Natural killer cell (primary cell): Measurements from ENCODE around the gene TTC23. TPM values are rescaled to one million over a fixed set of nuclear protein-coding genes. Genes with fewer than 3 reads are reported as not detected.

ENCODE experiments used
- ATAC-seq, 3 donors: fragments of 150-1000 bp in 2 of 3; fragments of 200-7000 bp in 1 of 3; cut with Tn5 transposase; 1 replicate in 1 of 3; 2 replicates in 2 of 3; pipeline ENCODE4 v1.10.0; 2021; ENCODE audit warnings: mild to moderate bottlenecking in 2 of 3, moderate library complexity in 2 of 3
- DNase-seq, 2 donors: peaks; one replicate each; pipeline versions ENCODE4 v3.0.0 to v3.0.0-alpha.2; 2013 to 2021; ENCODE audit warnings: mixed read lengths in 1 of 2
- H3K27ac ChIP-seq: one replicate; pipeline ENCODE4 v1.5.1; 2013; ENCODE audit warnings: mild to moderate bottlenecking, low read length
- H3K27me3 ChIP-seq: one replicate; pipeline ENCODE4 v1.6.1; 2013; ENCODE audit warnings: low read length; ENCODE audit not compliant: control insufficient read depth, insufficient read depth
- H3K36me3 ChIP-seq: one replicate; pipeline ENCODE4 v1.6.1; 2013; ENCODE audit warnings: low read length; ENCODE audit not compliant: control insufficient read depth, insufficient read depth
- H3K4me1 ChIP-seq: one replicate; pipeline ENCODE4 v1.6.1; 2013; ENCODE audit warnings: low read length; ENCODE audit not compliant: control insufficient read depth, insufficient read depth
- H3K4me3 ChIP-seq: one replicate; pipeline ENCODE4 v1.5.1; 2013; ENCODE audit warnings: low read length
- H3K9me3 ChIP-seq: one replicate; pipeline ENCODE4 v1.6.1; 2013; ENCODE audit warnings: low read length; ENCODE audit not compliant: control insufficient read depth, insufficient read depth
- H3K27ac Mint-ChIP-seq, 2 donors: one replicate each; pipeline ENCODE4 v1.8.0; 2022; ENCODE audit warnings: mild to moderate bottlenecking in 2 of 2, mixed read lengths in 2 of 2, moderate library complexity in 1 of 2
- H3K27me3 Mint-ChIP-seq, 2 donors: one replicate each; pipeline ENCODE4 v1.8.0; 2022; ENCODE audit warnings: low read depth in 2 of 2, mixed read lengths in 2 of 2
- H3K36me3 Mint-ChIP-seq: one replicate; pipeline ENCODE4 v1.8.0; 2022; ENCODE audit warnings: mixed read lengths
- H3K4me1 Mint-ChIP-seq, 2 donors: one replicate each; pipeline ENCODE4 v1.8.0; 2022; ENCODE audit warnings: mixed read lengths in 2 of 2
- H3K4me3 Mint-ChIP-seq: one replicate; pipeline ENCODE4 v1.8.0; 2022; ENCODE audit warnings: mild to moderate bottlenecking, moderate library complexity, mixed read lengths
- H3K9me3 Mint-ChIP-seq, 2 donors: one replicate each; pipeline ENCODE4 v1.8.0; 2022; ENCODE audit warnings: mixed read lengths in 2 of 2
- WGBS: methylation state at CpG from one replicate; pipeline ENCODE4 v1.1.7; 2013; ENCODE audit warnings: missing lambda C conversion rate; ENCODE audit not compliant: insufficient coverage; 5-methylcytosine and 5-hydroxymethylcytosine counted together
- intact Hi-C: fragments of 100-400 bp; cut with micrococcal nuclease; formaldehyde crosslinking; loops from one replicate; pipeline ENCODE4 v1.14.2; 2022
- total RNA-seq, 4 donors: library from RNA; stranded (reverse); fragments of 120-200 nt in 1 of 4; gene quantifications; one replicate each; pipeline versions ENCODE4 v1.2.3 to v1.2.4, GENCODE V29; 2013 to 2022
- TF ChIP-seq, protein P1 (sequence below): fragments of 200-600 bp; IDR thresholded peaks from one replicate; pipeline ENCODE4 v1.8.0; 2022; ENCODE audit warnings: antibody characterized with exemption

The TTC23 gene
- total RNA-seq, 3 donors from 2014 or later (not counting 1 experiment from before 2014, with no cell fraction given) = 0.75 to 1.1 (median 1.0) TPM

DNA sequence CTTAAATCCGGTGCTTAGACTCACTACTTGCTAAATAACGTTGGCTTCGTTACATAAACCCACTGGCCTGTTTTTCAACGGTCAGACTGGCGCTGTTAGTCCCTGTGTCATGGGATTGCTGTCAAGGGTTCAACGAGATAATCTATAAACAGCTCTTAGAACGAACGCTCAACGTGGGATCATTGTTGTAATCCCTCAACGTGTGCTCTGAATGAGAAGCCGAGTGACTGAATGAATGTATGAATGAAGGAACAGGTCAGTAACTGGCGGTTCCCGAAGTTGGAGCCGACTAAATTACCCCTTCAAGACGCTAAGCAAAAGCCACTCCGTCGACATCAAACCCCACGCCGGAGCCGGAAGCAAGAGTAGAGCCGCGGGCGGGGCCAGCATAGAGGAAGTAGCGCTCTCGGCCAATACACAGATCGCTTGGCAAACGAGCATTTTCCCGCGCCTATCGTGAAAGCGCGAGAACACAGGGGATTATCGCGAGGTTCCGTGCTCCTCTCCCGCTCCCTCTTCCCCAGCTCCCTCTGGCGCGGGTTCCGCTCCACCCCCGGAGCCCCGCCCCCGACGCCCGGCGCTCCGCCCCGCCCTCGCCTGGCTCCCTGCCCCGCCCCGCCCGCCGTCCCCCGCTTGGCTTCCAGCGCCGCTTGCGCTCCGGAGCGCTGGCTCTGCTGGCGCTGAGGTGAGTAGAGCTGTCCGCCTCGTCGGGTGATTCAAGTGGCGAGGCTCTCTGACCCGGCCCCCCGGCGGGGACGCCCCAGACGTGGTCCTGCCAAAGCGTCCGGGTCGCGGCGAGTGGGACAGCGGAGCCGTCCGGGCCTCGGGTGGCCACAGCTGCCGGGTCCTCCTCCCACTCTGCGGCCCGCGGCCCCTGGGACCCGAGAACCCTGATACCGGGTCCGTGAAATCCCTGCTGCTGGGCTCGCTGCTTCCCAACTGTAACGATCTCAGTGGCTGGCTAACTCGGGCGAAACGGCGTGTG is 1.8 kb upstream of the TTC23 start, which contains the start of gene LRRC28:
TSS of gene LRRC28 (plus strand) at position 625 of the 985 bp plus-strand sequence. CDS start 4,477 bp downstream, outside the sequence.
- TF ChIP-seq, protein P1, sequence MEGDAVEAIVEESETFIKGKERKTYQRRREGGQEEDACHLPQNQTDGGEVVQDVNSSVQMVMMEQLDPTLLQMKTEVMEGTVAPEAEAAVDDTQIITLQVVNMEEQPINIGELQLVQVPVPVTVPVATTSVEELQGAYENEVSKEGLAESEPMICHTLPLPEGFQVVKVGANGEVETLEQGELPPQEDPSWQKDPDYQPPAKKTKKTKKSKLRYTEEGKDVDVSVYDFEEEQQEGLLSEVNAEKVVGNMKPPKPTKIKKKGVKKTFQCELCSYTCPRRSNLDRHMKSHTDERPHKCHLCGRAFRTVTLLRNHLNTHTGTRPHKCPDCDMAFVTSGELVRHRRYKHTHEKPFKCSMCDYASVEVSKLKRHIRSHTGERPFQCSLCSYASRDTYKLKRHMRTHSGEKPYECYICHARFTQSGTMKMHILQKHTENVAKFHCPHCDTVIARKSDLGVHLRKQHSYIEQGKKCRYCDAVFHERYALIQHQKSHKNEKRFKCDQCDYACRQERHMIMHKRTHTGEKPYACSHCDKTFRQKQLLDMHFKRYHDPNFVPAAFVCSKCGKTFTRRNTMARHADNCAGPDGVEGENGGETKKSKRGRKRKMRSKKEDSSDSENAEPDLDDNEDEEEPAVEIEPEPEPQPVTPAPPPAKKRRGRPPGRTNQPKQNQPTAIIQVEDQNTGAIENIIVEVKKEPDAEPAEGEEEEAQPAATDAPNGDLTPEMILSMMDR = no peak
- H3K9me3 Mint-ChIP-seq = no peaks in the 10 kb centered on the region
- H3K36me3 ChIP-seq = peaks cover 3% of the 10 kb centered on the region
- no peaks in the 10 kb centered on the region for H3K36me3 Mint-ChIP-seq
- H3K27ac ChIP-seq = peak within 1 kb of the TSS; percentile 76
- peaks cover 0 to 2% of the 10 kb centered on the region in 2 donors for H3K27me3 Mint-ChIP-seq
- H3K27ac Mint-ChIP-seq = peak within 1 kb of the TSS; percentile 86 to 90
- ATAC-seq (peak; percentile 96 to 98 (median 97)), DNase-seq (peak; percentile 85 to 98)
- H3K27me3 ChIP-seq = no peaks in the 10 kb centered on the region
- peak within 1 kb of the TSS; percentile 61 for H3K4me3 ChIP-seq
- under 1% methylated on average over 90 of the region's 90 CpGs for WGBS
- H3K4me1 Mint-ChIP-seq = peaks cover 22 to 26% of the 10 kb centered on the region in 2 donors
- no peaks in the 10 kb centered on the region for H3K9me3 ChIP-seq
- peak within 1 kb of the TSS; percentile 95 for H3K4me3 Mint-ChIP-seq
- peaks cover 14% of the 10 kb centered on the region for H3K4me1 ChIP-seq
- intact Hi-C loops = loop anchor here (5.0 kb wide), 1 partner anchor 316 kb away; the partner anchor contains the start of gene MEF2A

DNA sequence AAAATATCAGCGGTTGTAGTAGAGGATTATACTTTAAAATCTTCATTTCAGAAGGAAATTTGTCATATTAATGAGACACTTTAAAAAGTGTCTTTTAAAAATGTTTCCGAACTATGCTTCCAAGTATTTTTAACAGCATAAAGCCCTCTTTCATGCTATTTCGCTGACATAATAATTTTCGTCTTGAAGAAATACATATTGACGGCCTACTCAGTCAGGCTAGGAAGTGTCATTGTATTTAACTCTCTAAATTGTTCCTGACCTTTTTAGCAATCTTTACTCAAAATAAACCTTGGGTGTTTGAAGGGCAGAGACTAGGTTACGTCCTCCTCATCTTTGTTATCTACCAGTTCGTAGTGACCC is 1.1 kb upstream of the TTC23 start:
- WGBS = 71% methylated on average over 6 of the region's 7 CpGs
- DNase-seq = no peak
- H3K27me3 Mint-ChIP-seq = peaks cover 0 to 2% of the 10 kb centered on the region in 2 donors

DNA sequence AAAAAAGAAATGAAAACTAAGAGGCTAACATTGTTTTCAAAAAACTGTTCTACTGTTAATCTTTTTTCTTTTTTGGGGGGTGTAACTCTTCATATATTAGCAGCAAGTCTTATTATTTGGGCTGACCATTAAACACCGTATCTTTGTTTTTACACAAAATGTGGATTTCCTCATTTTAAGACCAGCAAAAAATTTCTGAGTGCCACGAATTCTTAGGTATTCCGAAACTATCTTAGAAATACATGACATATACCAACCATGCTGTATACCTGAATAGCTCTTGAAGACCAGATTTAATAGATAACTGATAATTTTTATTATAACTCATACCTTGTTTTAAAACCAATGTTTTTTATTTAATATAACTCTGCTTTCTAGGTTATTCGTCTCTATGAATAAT is 620 bp upstream of the TTC23 start:
- Mint-ChIP-seq H3K27me3 (peaks cover 0 to 2% of the 10 kb centered on the region in 2 donors), H3K27ac (no peak overlapping the region), H3K4me1 (peaks cover 22 to 26% of the 10 kb centered on the region in 2 donors), H3K9me3 (no peaks in the 10 kb centered on the region), H3K4me3 (peak overlapping the region; percentile 95), H3K36me3 (no peaks in the 10 kb centered on the region)
- Histone ChIP-seq H3K27me3 (no peaks in the 10 kb centered on the region), H3K4me1 (peaks cover 14% of the 10 kb centered on the region), H3K27ac (no peak overlapping the region), H3K9me3 (no peaks in the 10 kb centered on the region), H3K4me3 (no peak overlapping the region), H3K36me3 (no peaks in the 10 kb centered on the region)
- intact Hi-C loops = loop anchor here (5.0 kb wide), 1 partner anchor 317 kb away; the partner anchor contains the start of gene MEF2A
- 80% methylated on average over 3 of the region's 4 CpGs for WGBS
- ATAC-seq (no peak), DNase-seq (no peak)
- TF ChIP-seq, protein P1 = no peak

More for the DNA sequence above, 1.1 kb upstream of the TTC23 start:
- Histone ChIP-seq H3K4me1 (peaks cover 14% of the 10 kb centered on the region), H3K4me3 (peak overlapping the region; percentile 61), H3K36me3 (no peaks in the 10 kb centered on the region), H3K27ac (peak overlapping the region; percentile 76), H3K9me3 (no peaks in the 10 kb centered on the region), H3K27me3 (no peaks in the 10 kb centered on the region)
- Mint-ChIP-seq H3K4me3 (peak overlapping the region; percentile 95), H3K9me3 (no peaks in the 10 kb centered on the region), H3K27ac (peak overlapping the region; percentile 86 to 90), H3K4me1 (peaks cover 22 to 26% of the 10 kb centered on the region in 2 donors), H3K36me3 (no peaks in the 10 kb centered on the region)
- TF ChIP-seq, protein P1 = no peak
- intact Hi-C loops = loop anchor here (5.0 kb wide), 1 partner anchor 317 kb away; the partner anchor contains the start of gene MEF2A
- ATAC-seq = no peak
